ENCODE measurements around the gene ADIPOQ.
"Not testable (repeated sequence)": the region's sequence is repeated elsewhere in the genome, so short reads cannot be mapped to it uniquely, and the experiment has no call there.

Gene ADIPOQ

GRCh38 chr3:186821429-186822387 is 20.8 kb upstream of the ADIPOQ start:
- Mint-ChIP-seq H3K27me3 (peaks cover 12% of the 10 kb centered on the region), H3K9me3 (no peaks in the 10 kb centered on the region), H3K4me3 (no peak overlapping the region), H3K27ac (no peak overlapping the region), H3K4me1 (ENCODE audit: low read depth) (peaks cover 28% of the 10 kb centered on the region), H3K36me3 (ENCODE audit: low read depth) (peaks cover 14% of the 10 kb centered on the region)

- H3K4me3 Mint-ChIP-seq, H3K27ac Mint-ChIP-seq, H3K9me3 Mint-ChIP-seq: not testable (repeated sequence)
- Mint-ChIP-seq H3K4me1 (ENCODE audit: low read depth) (peaks cover 28% of the 10 kb centered on the region), H3K27me3 (peaks cover 12% of the 10 kb centered on the region), H3K36me3 (ENCODE audit: low read depth) (peaks cover 14% of the 10 kb centered on the region)
Observed at GRCh38 chr3:186822388-186822759, 20.1 kb upstream of the ADIPOQ start.

GRCh38 chr3:186823386-186823785 is 19.1 kb upstream of the ADIPOQ start:
- no peak overlapping the region for H3K4me3 Mint-ChIP-seq
- H3K4me1 Mint-ChIP-seq (ENCODE audit: low read depth) = peaks cover 37% of the 10 kb centered on the region
- peaks cover 16% of the 10 kb centered on the region for H3K27me3 Mint-ChIP-seq
- H3K36me3 Mint-ChIP-seq (ENCODE audit: low read depth) = peaks cover 14% of the 10 kb centered on the region
- no peaks in the 10 kb centered on the region for H3K9me3 Mint-ChIP-seq
- H3K27ac Mint-ChIP-seq = no peak overlapping the region

GRCh38 chr3:186824430-186825139 is 17.9 kb upstream of the ADIPOQ start:
- no peaks in the 10 kb centered on the region for H3K9me3 Mint-ChIP-seq
- no peak overlapping the region for H3K27ac Mint-ChIP-seq
- peak overlapping the region; percentile 86 for H3K4me3 Mint-ChIP-seq
- H3K4me1 Mint-ChIP-seq (ENCODE audit: low read depth) = peaks cover 38% of the 10 kb centered on the region
- H3K36me3 Mint-ChIP-seq (ENCODE audit: low read depth) = peaks cover 11% of the 10 kb centered on the region
- peaks cover 24% of the 10 kb centered on the region for H3K27me3 Mint-ChIP-seq

GRCh38 chr3:186825294-186825821 is 17.2 kb upstream of the ADIPOQ start:
- Mint-ChIP-seq H3K36me3 (ENCODE audit: low read depth) (peaks cover 11% of the 10 kb centered on the region), H3K4me1 (ENCODE audit: low read depth) (peaks cover 38% of the 10 kb centered on the region), H3K4me3 (peak overlapping the region; percentile 86), H3K27me3 (peaks cover 32% of the 10 kb centered on the region), H3K27ac (peak overlapping the region; percentile 94), H3K9me3 (no peaks in the 10 kb centered on the region)

- Mint-ChIP-seq H3K27me3 (peaks cover 37% of the 10 kb centered on the region), H3K9me3 (no peaks in the 10 kb centered on the region), H3K27ac (peak overlapping the region; percentile 94), H3K4me1 (ENCODE audit: low read depth) (peaks cover 38% of the 10 kb centered on the region), H3K4me3 (peak overlapping the region; percentile 86), H3K36me3 (ENCODE audit: low read depth) (peaks cover 11% of the 10 kb centered on the region)
Observed at GRCh38 chr3:186825872-186826409, 16.6 kb upstream of the ADIPOQ start.

- H3K9me3 Mint-ChIP-seq = no peaks in the 10 kb centered on the region
- H3K36me3 Mint-ChIP-seq (ENCODE audit: low read depth) = peaks cover 11% of the 10 kb centered on the region
- H3K4me1 Mint-ChIP-seq (ENCODE audit: low read depth) = peaks cover 38% of the 10 kb centered on the region
- peak overlapping the region; percentile 94 for H3K27ac Mint-ChIP-seq
- peak overlapping the region; percentile 86 for H3K4me3 Mint-ChIP-seq
- H3K27me3 Mint-ChIP-seq = peaks cover 41% of the 10 kb centered on the region
Observed at GRCh38 chr3:186826410-186826975, 16.0 kb upstream of the ADIPOQ start.

GRCh38 chr3:186826976-186827857 is 15.3 kb upstream of the ADIPOQ start:
- peak overlapping the region; percentile 94 for H3K27ac Mint-ChIP-seq

GRCh38 chr3:186828340-186828739 is 14.2 kb upstream of the ADIPOQ start:
- Mint-ChIP-seq H3K36me3 (ENCODE audit: low read depth) (peaks cover 11% of the 10 kb centered on the region), H3K9me3 (no peaks in the 10 kb centered on the region), H3K27me3 (peaks cover 52% of the 10 kb centered on the region), H3K4me1 (ENCODE audit: low read depth) (peaks cover 38% of the 10 kb centered on the region), H3K27ac (no peak overlapping the region), H3K4me3 (no peak overlapping the region)

More at GRCh38 chr3:186826976-186827857, 15.3 kb upstream of the ADIPOQ start:
- Mint-ChIP-seq H3K4me1 (ENCODE audit: low read depth) (peaks cover 38% of the 10 kb centered on the region), H3K9me3 (no peaks in the 10 kb centered on the region), H3K4me3 (peak overlapping the region; percentile 86), H3K36me3 (ENCODE audit: low read depth) (peaks cover 11% of the 10 kb centered on the region), H3K27me3 (peaks cover 47% of the 10 kb centered on the region)

GRCh38 chr3:186831798-186832197 is 10.7 kb upstream of the ADIPOQ start:
- Mint-ChIP-seq H3K27me3 (peaks cover 55% of the 10 kb centered on the region), H3K4me1 (ENCODE audit: low read depth) (peaks cover 10% of the 10 kb centered on the region), H3K4me3 (no peak overlapping the region), H3K9me3 (no peaks in the 10 kb centered on the region), H3K36me3 (ENCODE audit: low read depth) (no peaks in the 10 kb centered on the region), H3K27ac (no peak overlapping the region)

GRCh38 chr3:186832276-186832675 is 10.2 kb upstream of the ADIPOQ start:
- H3K36me3 Mint-ChIP-seq (ENCODE audit: low read depth) = no peaks in the 10 kb centered on the region
- no peak overlapping the region for H3K27ac Mint-ChIP-seq
- H3K4me3 Mint-ChIP-seq = no peak overlapping the region
- H3K9me3 Mint-ChIP-seq = no peaks in the 10 kb centered on the region
- peaks cover 10% of the 10 kb centered on the region for H3K4me1 Mint-ChIP-seq (ENCODE audit: low read depth)
- peaks cover 55% of the 10 kb centered on the region for H3K27me3 Mint-ChIP-seq

GRCh38 chr3:186839874-186840641 is 2.5 kb upstream of the ADIPOQ start:
- Mint-ChIP-seq H3K4me3 (no peak overlapping the region), H3K4me1 (ENCODE audit: low read depth) (no peaks in the 10 kb centered on the region), H3K27me3 (peaks cover 5% of the 10 kb centered on the region), H3K36me3 (ENCODE audit: low read depth) (no peaks in the 10 kb centered on the region), H3K27ac (no peak overlapping the region), H3K9me3 (no peaks in the 10 kb centered on the region)

- no peak overlapping the region for H3K4me3 Mint-ChIP-seq
- H3K9me3 Mint-ChIP-seq = no peaks in the 10 kb centered on the region
- peaks cover 8% of the 10 kb centered on the region for H3K27me3 Mint-ChIP-seq
- no peaks in the 10 kb centered on the region for H3K4me1 Mint-ChIP-seq (ENCODE audit: low read depth)
- H3K36me3 Mint-ChIP-seq (ENCODE audit: low read depth) = no peaks in the 10 kb centered on the region
- H3K27ac Mint-ChIP-seq = no peak overlapping the region
Observed at GRCh38 chr3:186841620-186842019, 890 bp upstream of the ADIPOQ start.
